SK-N-SH treated with all-trans-retinoic acid at 6 μM for 48 hours (cell line): ENCODE measurements around the gene TM9SF3.
A peak's percentile ranks its signal among the peaks of the same experiment; 100 is the strongest.

Experiments used
- ATAC-seq: fragments of 200-7000 bp; cut with Tn5 transposase; 3 replicates; pipeline ENCODE4 v1.9.1; 2020; ENCODE audit warnings: mild to moderate bottlenecking, moderate library complexity
- ARNTL ChIP-seq: fragments of 450-650 bp; formaldehyde crosslinking; IDR thresholded peaks from 2 replicates; pipeline ENCODE4 v1.5.0; 2020; ENCODE audit warnings: low read depth, mild to moderate bottlenecking, moderate library complexity, borderline replicate concordance
- BACH2 ChIP-seq: fragments of 250-450 bp; sonication (Bioruptor Pico); IDR thresholded peaks from 2 replicates; pipeline ENCODE4 v1.9.0; 2021; ENCODE audit warnings: mild to moderate bottlenecking, borderline replicate concordance
- CSDC2 ChIP-seq: fragments of 250-450 bp; sonication (Bioruptor Pico); IDR thresholded peaks from 2 replicates; pipeline ENCODE4 v1.5.0; 2020; ENCODE audit warnings: mild to moderate bottlenecking, moderate library complexity
- GLIS3 ChIP-seq: fragments of 250-450 bp; sonication (Bioruptor Pico); IDR thresholded peaks from 2 replicates; pipeline ENCODE4 v1.5.0; 2020; ENCODE audit warnings: mild to moderate bottlenecking, moderate library complexity
- ISL1 ChIP-seq: fragments of 250-450 bp; sonication (Bioruptor Pico); IDR thresholded peaks from 2 replicates; pipeline ENCODE4 v2.1.2; 2022; ENCODE audit warnings: mild to moderate bottlenecking, moderate library complexity
- PATZ1 ChIP-seq: fragments of 250-450 bp; sonication (Bioruptor Pico); IDR thresholded peaks from 2 replicates; pipeline ENCODE4 v1.8.0; 2020; ENCODE audit warnings: mild to moderate bottlenecking, moderate library complexity, borderline replicate concordance
- POU6F1 ChIP-seq: fragments of 250-450 bp; sonication (Bioruptor Pico); IDR thresholded peaks from 2 replicates; pipeline ENCODE4 v1.8.0; 2021; ENCODE audit warnings: low read depth, mild to moderate bottlenecking, moderate library complexity, borderline replicate concordance
- TCF4 ChIP-seq: fragments of 250-450 bp; sonication (Bioruptor Pico); IDR thresholded peaks from 2 replicates; pipeline ENCODE4 v1.8.0; 2021; ENCODE audit warnings: mild to moderate bottlenecking, moderate library complexity, borderline replicate concordance
- TSHZ2 ChIP-seq: fragments of 250-450 bp; sonication (Bioruptor Pico); IDR thresholded peaks from 2 replicates; pipeline ENCODE4 v1.5.0; 2020; ENCODE audit warnings: mild to moderate bottlenecking, moderate library complexity
- ZC3H10 ChIP-seq: fragments of 250-450 bp; sonication (Bioruptor Pico); IDR thresholded peaks from 2 replicates; pipeline ENCODE4 v1.5.1; 2021; ENCODE audit warnings: mild to moderate bottlenecking, moderate library complexity
- ZFP3 ChIP-seq: fragments of 250-450 bp; sonication (Bioruptor Pico); IDR thresholded peaks from 2 replicates; pipeline ENCODE4 v1.5.0; 2020; ENCODE audit warnings: mild to moderate bottlenecking, moderate library complexity
- ZFP30 ChIP-seq: fragments of 450-650 bp; formaldehyde crosslinking; IDR thresholded peaks from 2 replicates; pipeline ENCODE4 v1.5.0; 2022; ENCODE audit warnings: mild to moderate bottlenecking, moderate library complexity
- ZNF70 ChIP-seq: fragments of 450-650 bp; formaldehyde crosslinking; IDR thresholded peaks from 2 replicates; pipeline ENCODE4 v1.5.0; 2020; ENCODE audit warnings: mild to moderate bottlenecking, moderate library complexity

TM9SF3 gene

GRCh38 chr10:96468845-96469244, 118.0 kb downstream of the TM9SF3 start:
- ATAC-seq = no peak
- no peak for TF ChIP-seq TSHZ2 (CRISPR knock-in tag)
- TF ChIP-seq GLIS3 (CRISPR knock-in tag) = no peak
- TF ChIP-seq TCF4 (CRISPR knock-in tag) = peak; percentile 63; the same call in 1 of the 2 replicates
- no peak for TF ChIP-seq ISL1
- no peak for TF ChIP-seq BACH2 (CRISPR knock-in tag)
- TF ChIP-seq CSDC2 (CRISPR knock-in tag) = no peak
- no peak for TF ChIP-seq PATZ1
- TF ChIP-seq ARNTL = no peak
- TF ChIP-seq ZNF70 = peak; percentile 87
- TF ChIP-seq POU6F1 (CRISPR knock-in tag) = no peak
- TF ChIP-seq ZC3H10 (CRISPR knock-in tag) = no peak
- no peak for TF ChIP-seq ZFP30 (CRISPR knock-in tag)
- no peak for TF ChIP-seq ZFP3
